K562 (cell line): ENCODE measurements around the gene COL23A1. TPM values are rescaled to one million over a fixed set of nuclear protein-coding genes. Genes with fewer than 3 reads are reported as not detected.

ENCODE experiments used
- ASH1L ChIP-seq: fragments of 450-650 bp; IDR thresholded peaks from 2 replicates; pipeline ENCODE4 v1.6.1; 2018; ENCODE audit warnings: borderline replicate concordance, mild to moderate bottlenecking, low read depth; ENCODE audit not compliant: partially characterized antibody
- CUX1 ChIP-seq: fragments of 200-800 bp; sonication (Bioruptor generic); IDR thresholded peaks from 2 replicates; pipeline ENCODE4 v1.6.1; 2016; ENCODE audit warnings: missing genetic modification characterization, missing compliant biosample characterization
- SRSF7 ChIP-seq: fragments of 200-400 bp; formaldehyde crosslinking; optimal IDR thresholded peaks from 2 replicates; pipeline ENCODE3; 2017; ENCODE audit warnings: mild to moderate bottlenecking, low read depth, low read length
- ZNF778 ChIP-seq: fragments of 450-650 bp; formaldehyde crosslinking; IDR thresholded peaks from 2 replicates; pipeline ENCODE4 v1.4.0; 2020; ENCODE audit warnings: mild to moderate bottlenecking, moderate library complexity
- polyA plus RNA-seq, 8 experiments: library from polyadenylated mRNA; depleted of rRNA in 4 of 8; stranded (reverse) in 5 of 8; unstranded in 3 of 8; fragments of >200 nt; fragmentation: Nextera tagmentation in 2 of 8; fragmentation: Illumina TruSeq in 1 of 8; extraction: Ambion mirVana in 2 of 8; extraction: Trizol in 1 of 8; gene quantifications; 2 replicates each; pipeline versions ENCODE4 v1.2.1 to v1.2.3, GENCODE V29; 2011 to 2014; ENCODE audit warnings: inconsistent platforms in 1 of 8, missing spikeins in 1 of 8
- total RNA-seq, 7 experiments: library from RNA; depleted of rRNA in 6 of 7; stranded (reverse); fragments of >200 nt in 6 of 7; fragmentation: Illumina TruSeq in 2 of 7; extraction: Trizol in 2 of 7; gene quantifications; 2 replicates each; pipeline versions ENCODE4 v1.2.1 to v1.2.3, GENCODE V29; 2011 to 2021; ENCODE audit warnings: low replicate concordance in 1 of 7

The COL23A1 gene
- total and polyA plus RNA-seq, 9 of the 15 experiments (the other 6 are each of a cell fraction or from before 2014, with no cell fraction given), result 0.09 TPM; not detected in 8

DNA sequence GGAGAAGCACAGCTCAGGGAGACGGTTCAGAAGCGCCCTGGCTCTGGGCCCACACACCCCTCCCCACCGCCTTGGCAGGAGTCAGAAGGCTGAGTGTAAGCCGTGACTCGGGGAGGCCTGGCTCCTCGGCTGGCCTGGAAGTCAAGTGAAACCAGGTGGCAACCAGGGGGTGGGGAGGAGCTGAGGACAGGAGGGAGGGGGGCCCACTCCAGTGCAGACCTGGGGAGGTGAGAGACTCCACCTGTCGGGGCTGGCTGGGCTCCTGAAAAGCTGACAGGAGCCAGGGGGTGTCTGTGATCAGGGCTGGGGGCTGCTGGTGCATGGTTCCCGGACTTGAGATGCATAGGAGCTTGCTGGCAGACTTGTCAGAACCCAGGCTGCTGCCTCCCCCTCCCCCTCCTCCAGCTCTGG lies 207.4 kb downstream of the COL23A1 start (continued):
- TF ChIP-seq CUX1 (CRISPR knock-in tag), result no peak
- TF ChIP-seq ASH1L, result no peak
- no peak for TF ChIP-seq ZNF778 (CRISPR knock-in tag)
- TF ChIP-seq SRSF7, result no peak
